HepG2 (cell line): Measurements from ENCODE around the gene RHBDD3. TPM values are rescaled to one million over a fixed set of nuclear protein-coding genes. Genes with fewer than 3 reads are reported as not detected.

ENCODE experiments used
- AHR ChIP-seq: IDR thresholded peaks from 2 replicates; pipeline ENCODE4 v1.6.1; 2018; ENCODE audit warnings: missing genetic modification reagents, missing compliant biosample characterization
- CREM ChIP-seq, 2 experiments: sonication (generic) in 1 of 2; formaldehyde crosslinking in 1 of 2; IDR thresholded peaks; 2 replicates each; pipeline versions ENCODE4 v1.4.0 to v1.6.1; 2016 to 2020; ENCODE audit warnings: antibody characterized with exemption in 1 of 2, mild to moderate bottlenecking in 1 of 2, missing genetic modification reagents in 1 of 2
- FOXP1 ChIP-seq, 2 experiments: fragments of 450-650 bp in 1 of 2; IDR thresholded peaks; 2 replicates each; pipeline ENCODE4 v1.6.1; 2017 to 2018; ENCODE audit warnings: antibody characterized with exemption in 1 of 2
- HDAC6 ChIP-seq: fragments of 200-600 bp; sonication (generic); IDR thresholded peaks from 2 replicates; pipeline ENCODE4 v1.7.0; 2017; ENCODE audit warnings: mild to moderate bottlenecking, antibody characterized with exemption, low read length, low read depth
- HNF4A ChIP-seq: sonication (generic); formaldehyde crosslinking; IDR thresholded peaks from 2 replicates; pipeline ENCODE4 v1.4.0; 2020; ENCODE audit warnings: missing genetic modification reagents
- NFE2 ChIP-seq: sonication (generic); formaldehyde crosslinking; IDR thresholded peaks from 2 replicates; pipeline ENCODE4 v1.4.0; 2020; ENCODE audit warnings: missing genetic modification reagents
- NFRKB ChIP-seq: fragments of 450-650 bp; IDR thresholded peaks from 2 replicates; pipeline ENCODE4 v1.6.1; 2017
- PATZ1 ChIP-seq: sonication (generic); formaldehyde crosslinking; IDR thresholded peaks from 2 replicates; pipeline ENCODE4 v1.4.0; 2020; ENCODE audit warnings: missing genetic modification reagents
- TP53 ChIP-seq: sonication (generic); formaldehyde crosslinking; conservative IDR thresholded peaks from 2 replicates; pipeline ENCODE4 v1.4.0; 2020; ENCODE audit warnings: missing genetic modification reagents
- U2AF1 ChIP-seq: fragments of 200-400 bp; formaldehyde crosslinking; optimal IDR thresholded peaks from 2 replicates; pipeline ENCODE3; 2017; ENCODE audit warnings: mild to moderate bottlenecking, low read depth, low read length
- YEATS2 ChIP-seq: sonication (generic); formaldehyde crosslinking; IDR thresholded peaks from 2 replicates; pipeline ENCODE4 v1.4.0; 2020; ENCODE audit warnings: missing genetic modification reagents, borderline replicate concordance
- ZBTB1 ChIP-seq: sonication (generic); formaldehyde crosslinking; IDR thresholded peaks from 2 replicates; pipeline ENCODE4 v1.4.0; 2020; ENCODE audit warnings: missing genetic modification reagents, borderline replicate concordance
- ZFYVE20 ChIP-seq: sonication (generic); formaldehyde crosslinking; IDR thresholded peaks from 2 replicates; pipeline ENCODE4 v1.8.0; 2023; ENCODE audit warnings: low read depth, mild to moderate bottlenecking, moderate library complexity, missing genetic modification reagents, borderline replicate concordance
- ZNF17 ChIP-seq: sonication (generic); formaldehyde crosslinking; IDR thresholded peaks from 2 replicates; pipeline ENCODE4 v1.5.0; 2020; ENCODE audit warnings: mild to moderate bottlenecking, missing genetic modification reagents
- ZNF383 ChIP-seq: sonication (generic); formaldehyde crosslinking; IDR thresholded peaks from 2 replicates; pipeline ENCODE4 v1.4.0; 2020; ENCODE audit warnings: missing genetic modification reagents, mild to moderate bottlenecking, borderline replicate concordance
- ZNF468 ChIP-seq: sonication (generic); formaldehyde crosslinking; IDR thresholded peaks from 2 replicates; pipeline ENCODE4 v1.8.0; 2022; ENCODE audit warnings: mild to moderate bottlenecking, moderate library complexity, missing genetic modification reagents
- ZNF547 ChIP-seq: sonication (generic); formaldehyde crosslinking; IDR thresholded peaks from 2 replicates; pipeline ENCODE4 v1.5.1; 2020; ENCODE audit warnings: mild to moderate bottlenecking, missing genetic modification reagents
- ZNF614 ChIP-seq: IDR thresholded peaks from 2 replicates; pipeline ENCODE4 v1.6.1; 2018; ENCODE audit warnings: missing biosample characterization, missing genetic modification reagents, inconsistent platforms, borderline replicate concordance
- ZNF615 ChIP-seq: sonication (generic); formaldehyde crosslinking; IDR thresholded peaks from 2 replicates; pipeline ENCODE4 v1.5.0; 2020; ENCODE audit warnings: mild to moderate bottlenecking, missing genetic modification reagents, borderline replicate concordance
- ZNF629 ChIP-seq: sonication (generic); formaldehyde crosslinking; conservative IDR thresholded peaks from 2 replicates; pipeline ENCODE4 v1.5.0; 2020; ENCODE audit warnings: missing genetic modification reagents
- ZNF740 ChIP-seq: sonication (generic); formaldehyde crosslinking; IDR thresholded peaks from 2 replicates; pipeline ENCODE4 v1.4.0; 2020; ENCODE audit warnings: missing genetic modification reagents
- ZNF746 ChIP-seq: sonication (generic); formaldehyde crosslinking; IDR thresholded peaks from 2 replicates; pipeline ENCODE4 v1.8.0; 2022; ENCODE audit warnings: mild to moderate bottlenecking, missing genetic modification reagents
- ZNF800 ChIP-seq: sonication (generic); formaldehyde crosslinking; IDR thresholded peaks from 2 replicates; pipeline ENCODE4 v1.4.0; 2020; ENCODE audit warnings: missing genetic modification reagents
- ZSCAN9 ChIP-seq: IDR thresholded peaks from 2 replicates; pipeline ENCODE4 v1.6.1; 2016; ENCODE audit warnings: borderline replicate concordance
- polyA plus RNA-seq, 8 experiments: library from polyadenylated mRNA; depleted of rRNA in 3 of 8; stranded (reverse) in 7 of 8; unstranded in 1 of 8; fragments of >200 nt; fragmentation: Illumina TruSeq in 4 of 8; extraction: Trizol in 4 of 8; gene quantifications; 2 replicates each; pipeline versions ENCODE4 v1.2.1 to v1.2.3, GENCODE V29; 2011 to 2016; ENCODE audit warnings: low read depth in 4 of 8, missing spikeins in 1 of 8, mixed read lengths in 1 of 8; ENCODE audit not compliant: insufficient read depth in 1 of 8
- total RNA-seq, 5 experiments: library from RNA; depleted of rRNA; stranded (reverse); fragments of >200 nt; fragmentation: Illumina TruSeq; extraction: Trizol; gene quantifications; 2 replicates each; pipeline ENCODE4 v1.2.3, GENCODE V29; 2016; ENCODE audit warnings: low read depth in 1 of 5
- TF ChIP-seq, protein P1 (sequence below): sonication (generic); formaldehyde crosslinking; IDR thresholded peaks from 2 replicates; pipeline ENCODE4 v1.4.0; 2020; ENCODE audit warnings: missing genetic modification reagents, mild to moderate bottlenecking, borderline replicate concordance

The RHBDD3 gene
- total and polyA plus RNA-seq, 2 of the 13 experiments (the other 11 are each of a cell fraction or from before 2014, with no cell fraction given) = 12.1 to 26.7 TPM

- TF ChIP-seq AHR (CRISPR knock-in tag) (no peak), ZNF800 (no peak), NFRKB (no peak), U2AF1 (no peak), YEATS2 (CRISPR knock-in tag) (no peak), ZNF468 (CRISPR knock-in tag) (no peak), ZNF17 (no peak), ZSCAN9 (CRISPR knock-in tag) (no peak), ZNF615 (no peak), ZNF547 (CRISPR knock-in tag) (no peak), HNF4A (CRISPR knock-in tag) (no peak), HDAC6 (no peak), TP53 (CRISPR knock-in tag) (no peak), ZNF746 (CRISPR knock-in tag) (no peak; the same call in 1 of the 2 replicates), ZNF614 (CRISPR knock-in tag) (no peak), FOXP1 (IDR thresholded peaks at IDR 0.05) (no peak), FOXP1 (CRISPR knock-in tag; IDR thresholded peaks at IDR 0.05) (no peak), ZNF383 (CRISPR knock-in tag) (no peak), ZFYVE20 (no peak), ZNF629 (CRISPR knock-in tag) (no peak), PATZ1 (CRISPR knock-in tag) (peak; percentile 71), ZBTB1 (CRISPR knock-in tag) (no peak), CREM (IDR thresholded peaks at IDR 0.05) (no peak), CREM (CRISPR knock-in tag; IDR thresholded peaks at IDR 0.05) (no peak), ZNF740 (CRISPR knock-in tag) (no peak), NFE2 (CRISPR knock-in tag) (no peak)
- TF ChIP-seq, protein P1, sequence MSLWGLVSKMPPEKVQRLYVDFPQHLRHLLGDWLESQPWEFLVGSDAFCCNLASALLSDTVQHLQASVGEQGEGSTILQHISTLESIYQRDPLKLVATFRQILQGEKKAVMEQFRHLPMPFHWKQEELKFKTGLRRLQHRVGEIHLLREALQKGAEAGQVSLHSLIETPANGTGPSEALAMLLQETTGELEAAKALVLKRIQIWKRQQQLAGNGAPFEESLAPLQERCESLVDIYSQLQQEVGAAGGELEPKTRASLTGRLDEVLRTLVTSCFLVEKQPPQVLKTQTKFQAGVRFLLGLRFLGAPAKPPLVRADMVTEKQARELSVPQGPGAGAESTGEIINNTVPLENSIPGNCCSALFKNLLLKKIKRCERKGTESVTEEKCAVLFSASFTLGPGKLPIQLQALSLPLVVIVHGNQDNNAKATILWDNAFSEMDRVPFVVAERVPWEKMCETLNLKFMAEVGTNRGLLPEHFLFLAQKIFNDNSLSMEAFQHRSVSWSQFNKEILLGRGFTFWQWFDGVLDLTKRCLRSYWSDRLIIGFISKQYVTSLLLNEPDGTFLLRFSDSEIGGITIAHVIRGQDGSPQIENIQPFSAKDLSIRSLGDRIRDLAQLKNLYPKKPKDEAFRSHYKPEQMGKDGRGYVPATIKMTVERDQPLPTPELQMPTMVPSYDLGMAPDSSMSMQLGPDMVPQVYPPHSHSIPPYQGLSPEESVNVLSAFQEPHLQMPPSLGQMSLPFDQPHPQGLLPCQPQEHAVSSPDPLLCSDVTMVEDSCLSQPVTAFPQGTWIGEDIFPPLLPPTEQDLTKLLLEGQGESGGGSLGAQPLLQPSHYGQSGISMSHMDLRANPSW (CRISPR knock-in tag) = no peak
Observed at GRCh38 chr22:29306175-29306834, 38.5 kb upstream of the RHBDD3 start, which contains the start of gene GAS2L1 (continued).
